ENCODE results near the gene SNAP29. TPM values are rescaled to one million over a fixed set of nuclear protein-coding genes. Genes with fewer than 3 reads are reported as not detected.

SNAP29 gene
- total RNA-seq, 1 donor from 2014 or later = 20.2 TPM

- Mint-ChIP-seq H3K27ac (ENCODE audit: unreplicated experiment) (no peak overlapping the region), H3K4me3 (no peak overlapping the region), H3K27me3 (ENCODE audit: low read depth) (no peaks in the 10 kb centered on the region), H3K4me1 (peaks cover 13% of the 10 kb centered on the region), H3K36me3 (ENCODE audit: low read depth) (peaks cover 2% of the 10 kb centered on the region), H3K9me3 (no peaks in the 10 kb centered on the region)
- DNase-seq (ENCODE audit: low read depth, low spot score) = no peak
- TF ChIP-seq CTCF (conservative IDR thresholded peaks at IDR 0.05) = no peak
Measured at GRCh38 chr22:20869234-20869633, 10.4 kb downstream of the SNAP29 start.

GRCh38 chr22:20873214-20873613 lies 14.4 kb downstream of the SNAP29 start:
- no peak for DNase-seq (ENCODE audit: low read depth, low spot score)
- Mint-ChIP-seq H3K36me3 (ENCODE audit: low read depth) (peaks cover 2% of the 10 kb centered on the region), H3K4me3 (no peak overlapping the region), H3K4me1 (peaks cover 4% of the 10 kb centered on the region), H3K27me3 (ENCODE audit: low read depth) (no peaks in the 10 kb centered on the region), H3K9me3 (no peaks in the 10 kb centered on the region), H3K27ac (ENCODE audit: unreplicated experiment) (no peak overlapping the region)
- no peak for TF ChIP-seq CTCF (conservative IDR thresholded peaks at IDR 0.05)

- peaks cover 2% of the 10 kb centered on the region for H3K36me3 Mint-ChIP-seq (ENCODE audit: low read depth)
- no peaks in the 10 kb centered on the region for H3K9me3 Mint-ChIP-seq
- no peak for TF ChIP-seq CTCF (conservative IDR thresholded peaks at IDR 0.05)
- H3K4me3 Mint-ChIP-seq = no peak overlapping the region
- no peak for DNase-seq (ENCODE audit: low read depth, low spot score)
- peaks cover 4% of the 10 kb centered on the region for H3K4me1 Mint-ChIP-seq
- no peak overlapping the region for H3K27ac Mint-ChIP-seq (ENCODE audit: unreplicated experiment)
- no peaks in the 10 kb centered on the region for H3K27me3 Mint-ChIP-seq (ENCODE audit: low read depth)
Measured at GRCh38 chr22:20875296-20875695, 16.5 kb downstream of the SNAP29 start.

GRCh38 chr22:20877715-20878114 lies 18.9 kb downstream of the SNAP29 start:
- TF ChIP-seq CTCF (conservative IDR thresholded peaks at IDR 0.05) = no peak
- H3K4me3 Mint-ChIP-seq = no peak overlapping the region
- no peaks in the 10 kb centered on the region for H3K9me3 Mint-ChIP-seq
- DNase-seq (ENCODE audit: low read depth, low spot score) = no peak
- peaks cover 2% of the 10 kb centered on the region for H3K36me3 Mint-ChIP-seq (ENCODE audit: low read depth)
- no peak overlapping the region for H3K27ac Mint-ChIP-seq (ENCODE audit: unreplicated experiment)
- H3K27me3 Mint-ChIP-seq (ENCODE audit: low read depth) = no peaks in the 10 kb centered on the region
- peaks cover 4% of the 10 kb centered on the region for H3K4me1 Mint-ChIP-seq

GRCh38 chr22:20881231-20881630 lies 22.4 kb downstream of the SNAP29 start:
- H3K27ac Mint-ChIP-seq (ENCODE audit: unreplicated experiment) = no peak overlapping the region

More at GRCh38 chr22:20881231-20881630, 22.4 kb downstream of the SNAP29 start:
- no peak for TF ChIP-seq CTCF (conservative IDR thresholded peaks at IDR 0.05)
- DNase-seq (ENCODE audit: low read depth, low spot score) = no peak
- Mint-ChIP-seq H3K4me1 (peaks cover 10% of the 10 kb centered on the region), H3K9me3 (no peaks in the 10 kb centered on the region), H3K36me3 (ENCODE audit: low read depth) (no peaks in the 10 kb centered on the region), H3K27me3 (ENCODE audit: low read depth) (no peaks in the 10 kb centered on the region), H3K4me3 (no peak overlapping the region)
